ENCODE data around the gene IRF5.

The IRF5 gene, protein sequence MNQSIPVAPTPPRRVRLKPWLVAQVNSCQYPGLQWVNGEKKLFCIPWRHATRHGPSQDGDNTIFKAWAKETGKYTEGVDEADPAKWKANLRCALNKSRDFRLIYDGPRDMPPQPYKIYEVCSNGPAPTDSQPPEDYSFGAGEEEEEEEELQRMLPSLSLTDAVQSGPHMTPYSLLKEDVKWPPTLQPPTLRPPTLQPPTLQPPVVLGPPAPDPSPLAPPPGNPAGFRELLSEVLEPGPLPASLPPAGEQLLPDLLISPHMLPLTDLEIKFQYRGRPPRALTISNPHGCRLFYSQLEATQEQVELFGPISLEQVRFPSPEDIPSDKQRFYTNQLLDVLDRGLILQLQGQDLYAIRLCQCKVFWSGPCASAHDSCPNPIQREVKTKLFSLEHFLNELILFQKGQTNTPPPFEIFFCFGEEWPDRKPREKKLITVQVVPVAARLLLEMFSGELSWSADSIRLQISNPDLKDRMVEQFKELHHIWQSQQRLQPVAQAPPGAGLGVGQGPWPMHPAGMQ

GRCh38 chr7:128937647-128938543 lies at the start of gene IRF5:
Gene IRF5, plus strand, starts transcription at chr7:128937927. Its CDS starts 4,155 bp downstream, at chr7:128942082.
- DNase-seq: no peak

DNA sequence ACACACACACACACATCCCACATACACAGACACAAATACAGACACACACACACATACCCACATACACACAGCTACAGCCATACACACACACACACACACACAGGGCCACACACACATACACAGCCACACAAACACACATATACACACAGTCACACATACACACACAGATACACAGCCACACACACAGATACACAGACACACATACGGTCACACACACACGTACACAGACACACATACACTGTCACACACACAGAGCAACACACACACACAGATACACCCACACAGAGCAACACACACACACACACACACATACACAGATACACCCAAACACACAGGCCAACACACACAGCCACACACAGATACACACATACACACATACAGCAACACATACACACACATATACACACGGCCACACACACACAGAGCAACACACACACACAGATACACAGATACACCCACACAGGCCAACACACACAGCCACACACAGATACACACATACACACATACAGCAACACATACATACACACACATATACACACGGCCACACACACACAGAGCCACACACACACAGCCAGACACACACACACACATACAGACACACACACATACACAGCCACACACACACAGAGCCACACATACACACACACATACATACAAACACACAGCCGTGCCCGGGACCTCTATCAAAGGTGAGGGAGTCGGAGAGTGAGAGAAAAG lies 49.5 kb upstream of the IRF5 start:
- no peak for DNase-seq

- DNase-seq: no peak
Observed at GRCh38 chr7:128888756-128889095, 49.0 kb upstream of the IRF5 start.

- no peak for DNase-seq
Observed at GRCh38 chr7:128889121-128889520, 48.6 kb upstream of the IRF5 start.

DNA sequence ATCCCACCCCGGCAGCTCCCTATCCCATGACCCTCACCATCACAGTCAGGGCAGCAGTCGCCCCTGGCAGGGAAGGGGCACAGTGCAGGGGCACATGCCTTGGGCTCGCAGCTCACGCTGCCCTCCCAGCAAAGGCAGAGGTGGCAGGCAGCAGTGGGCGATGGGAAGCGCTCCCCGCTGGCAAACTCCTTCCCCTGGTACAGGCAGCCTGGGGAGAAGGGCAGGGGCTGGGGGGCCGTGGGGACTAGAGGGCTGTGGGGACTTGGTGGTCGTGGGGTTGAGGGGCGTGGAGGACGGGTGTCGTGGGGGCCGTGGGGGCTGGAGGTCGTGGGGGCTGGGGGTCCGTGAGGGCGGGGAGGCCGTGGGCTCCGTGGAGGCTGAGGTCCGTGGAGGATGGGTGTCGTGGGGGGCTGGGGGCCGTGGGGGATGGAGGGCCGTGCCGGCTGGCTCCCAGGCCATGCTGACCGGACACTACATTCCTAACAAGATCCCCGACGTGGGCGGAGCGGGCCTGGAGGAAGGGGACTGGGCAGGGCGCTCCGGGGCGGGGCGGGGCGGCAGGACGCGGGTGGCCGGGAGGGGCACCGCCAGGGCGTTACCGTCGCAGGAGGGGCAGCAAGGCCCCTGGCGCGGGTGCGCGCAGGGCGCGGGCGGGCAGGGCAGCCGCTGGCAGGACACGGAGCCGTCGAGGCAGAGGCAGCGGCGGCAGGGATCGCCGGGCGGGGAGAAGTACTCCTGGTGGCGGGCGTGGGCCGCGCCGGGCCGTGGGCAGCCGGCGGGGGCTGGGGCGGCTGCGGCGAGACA lies 47.2 kb upstream of the IRF5 start:
- DNase-seq: no peak

DNA sequence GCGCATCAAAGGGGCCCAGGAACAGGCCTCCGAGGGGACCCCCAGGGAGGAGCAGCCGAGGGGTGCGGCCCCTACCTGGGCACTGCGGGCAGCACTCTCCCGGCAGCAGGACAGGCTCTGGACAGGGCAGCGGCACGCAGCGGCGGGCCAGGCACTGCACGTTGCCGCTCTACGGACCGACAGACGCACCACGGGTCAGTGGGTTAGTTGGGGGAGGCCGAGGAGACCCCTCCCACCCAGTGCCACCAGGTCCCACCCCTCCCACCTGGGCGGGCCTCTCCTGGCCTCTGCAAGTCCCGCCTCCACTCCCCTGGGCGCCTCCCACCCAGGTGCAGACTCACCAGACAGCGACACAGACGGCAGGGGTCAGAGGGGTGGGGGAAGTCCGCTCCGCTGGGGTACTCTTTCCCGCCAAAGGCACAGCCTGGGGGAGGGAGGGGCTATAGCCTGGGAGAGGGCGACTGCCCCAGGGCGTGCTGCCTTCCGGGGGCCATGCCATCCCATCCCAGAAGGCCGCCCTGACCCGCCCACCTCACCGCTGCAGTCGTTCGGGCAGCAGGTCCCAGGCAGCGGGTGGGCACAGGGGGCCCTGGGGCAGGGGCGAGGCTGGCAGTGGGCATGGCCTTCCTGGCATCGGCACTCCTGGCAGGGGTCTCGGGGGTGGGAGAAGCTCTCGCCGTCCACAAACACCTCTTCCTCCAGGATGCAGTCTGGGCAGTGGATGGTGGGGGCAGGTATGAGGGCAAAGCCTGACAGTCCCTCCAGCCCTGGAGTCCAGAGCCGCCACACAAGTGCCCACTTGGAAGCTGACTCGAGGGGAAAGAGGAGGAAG lies 46.4 kb upstream of the IRF5 start:
- no peak for DNase-seq

GRCh38 chr7:128891942-128892269 lies 45.8 kb upstream of the IRF5 start:
- no peak for DNase-seq

- DNase-seq: no peak
Observed at GRCh38 chr7:128892521-128893250, 45.0 kb upstream of the IRF5 start.

- no peak for DNase-seq
Observed at GRCh38 chr7:128893251-128894100, 44.3 kb upstream of the IRF5 start.

DNA sequence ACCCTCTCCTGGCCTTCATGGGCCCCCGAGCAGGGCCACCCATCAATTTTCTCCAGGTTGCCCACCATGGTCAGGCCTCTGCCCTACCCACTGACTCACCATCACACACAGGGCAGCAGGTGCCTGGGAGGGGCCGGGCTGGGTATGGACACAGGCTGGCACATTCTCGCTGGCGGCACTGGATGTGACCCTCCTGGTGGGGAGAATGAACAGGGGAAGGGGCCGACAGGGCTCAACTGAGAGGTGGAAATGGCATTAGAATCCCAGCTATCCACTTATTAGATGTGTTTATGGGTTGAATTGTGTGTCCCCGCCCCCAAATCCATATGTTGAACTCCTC lies 43.7 kb upstream of the IRF5 start:
- DNase-seq: no peak

DNA sequence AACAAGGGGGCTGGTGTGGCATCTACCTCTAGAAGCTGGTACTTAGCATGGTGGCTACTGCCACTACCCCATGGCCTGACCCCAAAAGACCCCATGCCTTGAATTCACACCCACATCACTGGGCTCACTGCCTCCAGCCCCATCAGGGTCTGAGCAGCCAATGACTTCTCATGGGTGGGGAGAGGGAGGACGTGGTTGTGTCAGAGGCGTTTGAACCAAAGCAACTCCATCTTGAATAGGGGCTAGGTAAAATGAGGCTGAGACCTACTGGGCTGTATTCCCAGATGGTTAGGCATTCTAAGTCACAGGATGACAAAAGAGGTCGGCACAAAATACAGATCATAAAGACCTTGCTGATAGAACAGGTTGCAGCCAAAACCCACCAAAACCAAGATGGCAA lies 42.4 kb upstream of the IRF5 start:
- DNase-seq: no peak

DNA sequence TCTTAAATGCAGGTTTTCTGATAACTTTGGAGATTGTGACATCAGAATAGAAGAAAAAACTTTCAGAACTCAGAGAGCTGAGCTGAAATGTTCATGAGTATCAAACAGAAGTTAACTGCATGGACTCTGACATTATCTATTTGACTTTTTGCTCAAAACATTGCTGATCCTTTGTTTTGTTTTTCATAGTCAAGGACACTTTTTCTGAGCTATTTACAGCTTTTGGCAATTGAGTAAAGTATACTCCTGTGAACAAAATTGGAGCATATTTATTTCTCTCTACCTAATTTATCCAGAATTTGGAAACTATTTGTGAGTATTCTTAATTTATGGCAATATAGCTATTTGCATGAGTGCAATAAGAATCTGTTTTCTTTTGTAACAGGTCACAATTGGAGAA lies 38.3 kb upstream of the IRF5 start:
- no peak for DNase-seq

DNA sequence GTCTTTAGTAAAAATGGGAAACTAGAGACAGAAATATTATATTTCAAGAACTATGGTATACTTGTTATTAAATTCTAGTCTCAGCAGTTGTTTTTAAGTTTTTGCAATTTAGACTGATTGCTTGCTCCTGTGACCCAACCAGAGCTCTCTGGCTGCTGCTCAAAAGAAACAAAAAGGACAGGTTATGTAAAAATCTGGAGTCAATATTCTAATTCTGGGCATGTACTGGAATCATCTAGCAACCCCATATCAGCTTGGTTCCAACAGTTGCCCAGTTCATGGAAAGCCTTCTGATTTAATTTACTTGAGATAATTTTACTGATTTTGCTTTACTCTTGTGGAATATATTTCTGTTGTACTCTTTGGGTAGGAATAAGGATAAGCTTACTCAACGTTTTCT lies 37.5 kb upstream of the IRF5 start:
- DNase-seq: no peak

DNA sequence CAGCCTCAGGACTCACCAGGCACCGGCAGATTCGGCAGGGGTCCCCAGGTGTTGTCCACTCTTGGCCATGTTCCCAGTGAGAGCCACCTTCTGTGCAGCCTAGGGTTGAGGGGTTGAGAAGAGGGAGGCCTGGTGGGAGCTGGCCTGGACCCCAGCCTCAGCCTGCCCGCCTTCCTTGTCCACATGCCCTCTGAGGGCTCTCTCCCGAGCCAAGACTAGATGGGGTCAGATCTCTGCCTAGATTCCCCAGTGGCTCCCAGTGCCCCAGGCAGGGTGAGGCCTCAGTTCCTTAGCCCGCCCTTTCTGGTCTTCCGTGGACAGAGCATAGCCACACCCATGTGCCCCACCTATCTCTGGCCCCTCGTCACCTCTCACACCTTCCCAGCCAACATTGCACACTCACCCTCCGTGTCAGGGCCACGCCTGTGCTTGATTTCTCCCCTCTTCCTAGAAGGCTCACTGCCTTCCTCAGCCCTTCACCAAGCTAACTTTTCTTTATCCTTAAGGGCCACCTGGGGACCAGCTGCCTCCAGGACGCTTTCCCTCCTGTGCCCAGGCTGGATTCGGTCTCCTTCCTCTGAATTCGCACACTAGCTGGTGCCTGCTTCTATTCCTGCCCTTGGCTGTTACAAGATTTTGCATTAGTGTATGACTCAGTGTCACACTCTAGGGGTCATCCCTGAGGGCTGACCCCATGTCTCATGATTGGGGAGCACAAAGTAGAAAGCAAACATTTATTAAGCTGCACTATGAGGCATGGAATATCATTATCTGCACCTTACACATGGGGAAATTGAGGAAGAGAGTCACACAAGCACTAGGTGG lies 34.8 kb upstream of the IRF5 start:
- no peak for DNase-seq

- DNase-seq: no peak
Observed at GRCh38 chr7:128903621-128904361, 33.9 kb upstream of the IRF5 start.

DNA sequence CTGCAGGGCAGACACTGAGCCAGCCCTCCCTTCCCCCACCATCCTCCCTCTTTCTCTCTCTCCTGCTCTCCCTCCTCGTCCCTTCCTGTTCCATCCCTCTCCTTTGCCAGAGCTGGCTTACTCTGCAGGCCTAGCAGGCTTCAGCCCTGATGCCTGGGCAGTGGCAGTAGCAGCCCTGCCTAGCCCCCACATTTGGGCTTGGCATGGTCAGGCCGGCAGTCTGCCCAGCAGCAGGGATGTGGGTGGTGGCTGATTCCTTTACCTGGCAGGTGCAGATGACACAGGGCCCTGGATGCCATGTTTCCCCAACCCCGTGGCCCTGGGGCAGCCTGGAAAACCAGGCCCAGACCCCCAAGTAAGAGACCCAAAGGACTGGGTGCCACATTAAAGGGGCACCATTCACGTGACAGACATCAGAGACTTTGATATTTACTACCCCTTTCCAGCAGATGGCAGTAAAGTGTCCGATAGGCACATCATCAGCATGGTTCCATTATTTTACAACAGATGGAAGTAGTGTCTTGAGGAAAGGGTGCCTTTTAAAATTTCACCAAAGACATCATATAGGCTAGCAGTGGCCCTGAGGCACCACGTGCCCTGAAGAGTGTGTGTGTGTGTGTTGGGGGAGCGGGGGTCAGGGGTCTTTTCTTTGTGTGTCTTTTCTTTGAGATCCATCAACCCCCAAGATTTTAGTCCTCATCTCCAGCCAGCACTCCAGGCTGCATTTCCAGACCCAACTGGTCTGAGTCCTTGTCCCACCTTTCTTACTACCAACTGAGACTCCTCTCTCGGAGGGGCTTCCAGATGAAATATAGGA lies 33.1 kb upstream of the IRF5 start:
- DNase-seq: peak; percentile 44

GRCh38 chr7:128906001-128906765 lies 31.5 kb upstream of the IRF5 start:
- DNase-seq: no peak

Measured in fibroblast of upper back skin (primary cell).